Right lobe of liver (tissue), 6 donors: Measurements from ENCODE around the gene SEMA7A. TPM values are rescaled to one million over a fixed set of nuclear protein-coding genes. Genes with fewer than 3 reads are reported as not detected.

Experiments
- ATAC-seq, 4 donors: fragments of 200-7000 bp; cut with Tn5 transposase; one replicate each; pipeline ENCODE4 v1.9.1; 2020; ENCODE audit warnings: mild to moderate bottlenecking in 4 of 4, moderate library complexity in 4 of 4
- DNase-seq, 3 donors: peaks; one replicate each; pipeline ENCODE4 v3.0.0-alpha.2; 2020
- H3K27ac ChIP-seq, 3 donors: fragments of 200-600 bp; one replicate each; pipeline ENCODE4 v1.8.0; 2022
- H3K27me3 ChIP-seq, 2 donors: fragments of 200-600 bp; one replicate each; pipeline ENCODE4 v1.8.0; 2022
- H3K36me3 ChIP-seq, 4 donors: fragments of 200-600 bp; sonication (generic) in 1 of 4; one replicate each; pipeline versions ENCODE4 v1.5.1 to v1.8.0; 2017 to 2022; ENCODE audit warnings: control low read depth in 1 of 4
- H3K4me1 ChIP-seq, 4 donors: fragments of 200-600 bp; sonication (generic) in 1 of 4; one replicate each; pipeline versions ENCODE4 v1.5.1 to v1.8.0; 2017 to 2022; ENCODE audit warnings: control low read depth in 1 of 4
- H3K4me3 ChIP-seq, 3 donors: fragments of 200-600 bp; one replicate each; pipeline ENCODE4 v1.8.0; 2022
- H3K9me3 ChIP-seq, 4 donors: fragments of 200-600 bp; sonication (generic) in 1 of 4; one replicate each; pipeline versions ENCODE4 v1.5.1 to v1.8.0; 2017 to 2022; ENCODE audit warnings: control low read depth in 1 of 4
- CTCF ChIP-seq, 4 donors: fragments of 200-600 bp in 3 of 4; fragments of 450-650 bp in 1 of 4; IDR thresholded peaks; one replicate each; pipeline versions ENCODE4 v1.5.1 to v1.8.0; 2016 to 2022; ENCODE audit warnings: antibody characterized with exemption in 4 of 4, mild to moderate bottlenecking in 2 of 4
- POLR2A ChIP-seq: fragments of 450-650 bp; IDR thresholded peaks from one replicate; pipeline ENCODE4 v1.6.1; 2017; ENCODE audit warnings: antibody characterized with exemption, mild to moderate bottlenecking
- WGBS: methylation state at CpG from one replicate; pipeline ENCODE4 v1.1.6; 2018; ENCODE audit warnings: low coverage, low lambda C conversion rate; ENCODE audit not compliant: insufficient coverage; ENCODE audit errors: missing lambda C conversion rate; 5-methylcytosine and 5-hydroxymethylcytosine counted together
- intact Hi-C, 2 donors: fragments of 100-400 bp; cut with DNase I; formaldehyde crosslinking; loops; one replicate each; pipeline versions ENCODE4 v1.11.2 to v1.14.1; 2022
- total RNA-seq, 6 experiments: library from RNA; depleted of rRNA in 2 of 6; stranded (reverse); fragments of >200 nt in 2 of 6; fragmentation: NEBNext Ultra II Directional in 3 of 6; extraction: Animal tissue kit (Norgen Biotek cat#: 25700) in 3 of 6; gene quantifications; one replicate each; pipeline versions ENCODE4 v1.1.0 to v1.2.4, GENCODE V29; 2016 to 2023
- donor health status: DM: no; HTN: yes; CAD: no.
- donor health status: DM: no; HTN: no; CAD: no.
- donor health status: DM: no; HTN: no; CAD: no.
- donor health status: DM: no; HTN: yes; CAD: no.
- donor health status: DM: no; HTN: yes; CAD: no.

SEMA7A gene
- total RNA-seq, 6 experiments from 2014 or later: 0.42 to 2.4 (median 1.1) TPM

GRCh38 chr15:74396445-74397238 lies 37.1 kb downstream of the SEMA7A start:
- DNase-seq: no peak

GRCh38 chr15:74396146-74396438 lies 37.7 kb downstream of the SEMA7A start:
- Histone ChIP-seq H3K36me3 (no peaks in the 10 kb centered on the region), H3K4me1 (no peaks in the 10 kb centered on the region), H3K9me3 (no peaks in the 10 kb centered on the region), H3K27me3 (no peaks in the 10 kb centered on the region), H3K27ac (no peak overlapping the region), H3K4me3 (no peak overlapping the region)
- DNase-seq (no peak), ATAC-seq (no peak)
- TF ChIP-seq CTCF (IDR thresholded peaks at IDR 0.05) (no peak), POLR2A (no peak)
- intact Hi-C loops: no loop called here
- WGBS: 76% methylated on average over 4 of the region's 10 CpGs

More at GRCh38 chr15:74396445-74397238, 37.1 kb downstream of the SEMA7A start:
- Histone ChIP-seq H3K27ac (no peak overlapping the region), H3K36me3 (no peaks in the 10 kb centered on the region), H3K4me3 (no peak overlapping the region), H3K9me3 (no peaks in the 10 kb centered on the region), H3K4me1 (no peaks in the 10 kb centered on the region), H3K27me3 (no peaks in the 10 kb centered on the region)
- TF ChIP-seq POLR2A: no peak
- no peak for TF ChIP-seq CTCF (IDR thresholded peaks at IDR 0.05)
- peak in 1 of 4 donors; percentile 60 for ATAC-seq
- WGBS: 40% methylated on average over 1 of the region's 9 CpGs
- intact Hi-C loops: no loop called here

GRCh38 chr15:74395319-74396145 lies 38.2 kb downstream of the SEMA7A start:
- H3K4me3 ChIP-seq: no peak overlapping the region
- H3K9me3 ChIP-seq: no peaks in the 10 kb centered on the region
- DNase-seq (no peak), ATAC-seq (no peak)
- WGBS: 90% methylated on average over 11 of the region's 17 CpGs
- no peaks in the 10 kb centered on the region for H3K4me1 ChIP-seq
- H3K27me3 ChIP-seq: no peaks in the 10 kb centered on the region
- no peaks in the 10 kb centered on the region for H3K36me3 ChIP-seq
- intact Hi-C loops: no loop called here
- no peak overlapping the region for H3K27ac ChIP-seq
- no peak for TF ChIP-seq POLR2A
- no peak for TF ChIP-seq CTCF (IDR thresholded peaks at IDR 0.05)

GRCh38 chr15:74394090-74394846 lies 39.5 kb downstream of the SEMA7A start:
- Histone ChIP-seq H3K4me3 (no peak overlapping the region), H3K36me3 (no peaks in the 10 kb centered on the region), H3K9me3 (no peaks in the 10 kb centered on the region), H3K4me1 (no peaks in the 10 kb centered on the region), H3K27ac (no peak overlapping the region), H3K27me3 (no peaks in the 10 kb centered on the region)
- DNase-seq (no peak), ATAC-seq (no peak)
- TF ChIP-seq CTCF (IDR thresholded peaks at IDR 0.05) (no peak), POLR2A (no peak)
- 67% methylated on average over 11 of the region's 11 CpGs for WGBS
- intact Hi-C loops: no loop called here
